ENCODE data around the gene UPF3A.

The UPF3A gene

DNA sequence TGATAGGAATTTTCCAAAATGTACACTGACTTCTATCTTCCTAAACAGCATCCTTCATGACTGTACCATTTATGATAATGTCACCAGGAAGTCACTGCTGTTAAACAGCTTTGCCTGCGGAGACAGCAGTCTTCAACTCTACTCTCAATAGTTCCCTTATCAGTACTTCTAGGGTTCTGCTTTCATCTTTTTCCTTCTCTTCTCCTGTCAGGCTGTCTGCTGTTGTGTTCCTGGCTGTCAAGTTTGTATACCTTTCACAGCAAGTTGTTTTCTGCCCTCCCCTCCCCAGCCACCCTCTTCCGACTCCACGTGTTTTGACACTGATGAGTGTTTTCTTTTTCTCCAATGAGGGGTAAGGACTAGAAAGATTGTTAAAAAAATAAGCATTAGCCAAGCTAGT is 2.2 kb downstream of the UPF3A start:
- H3K4me1 ChIP-seq (ENCODE audit: control insufficient read depth, insufficient read depth, low read length) = no peaks in the 10 kb centered on the region
- TF ChIP-seq, protein P1, sequence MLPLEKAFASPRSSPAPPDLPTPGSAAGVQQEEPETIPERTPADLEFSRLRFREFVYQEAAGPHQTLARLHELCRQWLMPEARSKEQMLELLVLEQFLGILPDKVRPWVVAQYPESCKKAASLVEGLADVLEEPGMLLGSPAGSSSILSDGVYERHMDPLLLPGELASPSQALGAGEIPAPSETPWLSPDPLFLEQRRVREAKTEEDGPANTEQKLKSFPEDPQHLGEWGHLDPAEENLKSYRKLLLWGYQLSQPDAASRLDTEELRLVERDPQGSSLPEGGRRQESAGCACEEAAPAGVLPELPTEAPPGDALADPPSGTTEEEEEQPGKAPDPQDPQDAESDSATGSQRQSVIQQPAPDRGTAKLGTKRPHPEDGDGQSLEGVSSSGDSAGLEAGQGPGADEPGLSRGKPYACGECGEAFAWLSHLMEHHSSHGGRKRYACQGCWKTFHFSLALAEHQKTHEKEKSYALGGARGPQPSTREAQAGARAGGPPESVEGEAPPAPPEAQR (tag by site-specific recombination; IDR thresholded peaks at IDR 0.05) = no peak
- TF ChIP-seq, protein P2, sequence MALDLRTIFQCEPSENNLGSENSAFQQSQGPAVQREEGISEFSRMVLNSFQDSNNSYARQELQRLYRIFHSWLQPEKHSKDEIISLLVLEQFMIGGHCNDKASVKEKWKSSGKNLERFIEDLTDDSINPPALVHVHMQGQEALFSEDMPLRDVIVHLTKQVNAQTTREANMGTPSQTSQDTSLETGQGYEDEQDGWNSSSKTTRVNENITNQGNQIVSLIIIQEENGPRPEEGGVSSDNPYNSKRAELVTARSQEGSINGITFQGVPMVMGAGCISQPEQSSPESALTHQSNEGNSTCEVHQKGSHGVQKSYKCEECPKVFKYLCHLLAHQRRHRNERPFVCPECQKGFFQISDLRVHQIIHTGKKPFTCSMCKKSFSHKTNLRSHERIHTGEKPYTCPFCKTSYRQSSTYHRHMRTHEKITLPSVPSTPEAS (tag by site-specific recombination; IDR thresholded peaks at IDR 0.05) = no peak
- no peak for TF ChIP-seq ZNF843 (tag by site-specific recombination; IDR thresholded peaks at IDR 0.05)
- TF ChIP-seq OSR2 (tag by site-specific recombination; IDR thresholded peaks at IDR 0.05) = no peak
- TF ChIP-seq BCL11B (tag by site-specific recombination; IDR thresholded peaks at IDR 0.05; ENCODE audit: low read depth) = no peak
- no peak for TF ChIP-seq ZNF830 (tag by site-specific recombination; IDR thresholded peaks at IDR 0.05; ENCODE audit: low read depth)
- TF ChIP-seq, protein P3, sequence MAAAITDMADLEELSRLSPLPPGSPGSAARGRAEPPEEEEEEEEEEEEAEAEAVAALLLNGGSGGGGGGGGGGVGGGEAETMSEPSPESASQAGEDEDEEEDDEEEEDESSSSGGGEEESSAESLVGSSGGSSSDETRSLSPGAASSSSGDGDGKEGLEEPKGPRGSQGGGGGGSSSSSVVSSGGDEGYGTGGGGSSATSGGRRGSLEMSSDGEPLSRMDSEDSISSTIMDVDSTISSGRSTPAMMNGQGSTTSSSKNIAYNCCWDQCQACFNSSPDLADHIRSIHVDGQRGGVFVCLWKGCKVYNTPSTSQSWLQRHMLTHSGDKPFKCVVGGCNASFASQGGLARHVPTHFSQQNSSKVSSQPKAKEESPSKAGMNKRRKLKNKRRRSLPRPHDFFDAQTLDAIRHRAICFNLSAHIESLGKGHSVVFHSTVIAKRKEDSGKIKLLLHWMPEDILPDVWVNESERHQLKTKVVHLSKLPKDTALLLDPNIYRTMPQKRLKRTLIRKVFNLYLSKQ (tag by site-specific recombination; IDR thresholded peaks at IDR 0.05; ENCODE audit: borderline replicate concordance) = no peak
- TF ChIP-seq, protein P4, sequence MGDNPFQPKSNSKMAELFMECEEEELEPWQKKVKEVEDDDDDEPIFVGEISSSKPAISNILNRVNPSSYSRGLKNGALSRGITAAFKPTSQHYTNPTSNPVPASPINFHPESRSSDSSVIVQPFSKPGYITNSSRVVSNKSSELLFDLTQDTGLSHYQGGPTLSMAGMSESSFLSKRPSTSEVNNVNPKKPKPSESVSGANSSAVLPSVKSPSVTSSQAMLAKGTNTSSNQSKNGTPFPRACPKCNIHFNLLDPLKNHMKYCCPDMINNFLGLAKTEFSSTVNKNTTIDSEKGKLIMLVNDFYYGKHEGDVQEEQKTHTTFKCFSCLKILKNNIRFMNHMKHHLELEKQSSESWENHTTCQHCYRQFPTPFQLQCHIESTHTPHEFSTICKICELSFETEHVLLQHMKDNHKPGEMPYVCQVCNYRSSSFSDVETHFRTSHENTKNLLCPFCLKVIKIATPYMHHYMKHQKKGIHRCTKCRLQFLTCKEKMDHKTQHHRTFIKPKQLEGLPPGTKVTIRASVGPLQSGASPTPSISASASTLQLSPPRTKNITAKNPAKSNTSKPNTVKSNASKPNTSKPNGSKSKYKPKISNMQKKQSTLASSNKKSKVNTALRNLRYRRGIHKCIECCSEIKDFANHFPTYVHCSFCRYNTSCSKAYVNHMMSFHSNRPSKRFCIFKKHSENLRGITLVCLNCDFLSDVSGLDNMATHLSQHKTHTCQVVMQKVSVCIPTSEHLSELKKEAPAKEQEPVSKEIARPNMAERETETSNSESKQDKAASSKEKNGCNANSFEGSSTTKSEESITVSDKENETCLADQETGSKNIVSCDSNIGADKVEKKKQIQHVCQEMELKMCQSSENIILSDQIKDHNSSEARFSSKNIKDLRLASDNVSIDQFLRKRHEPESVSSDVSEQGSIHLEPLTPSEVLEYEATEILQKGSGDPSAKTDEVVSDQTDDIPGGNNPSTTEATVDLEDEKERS (tag by site-specific recombination; IDR thresholded peaks at IDR 0.05) = no peak
- TF ChIP-seq SALL2 (tag by site-specific recombination; IDR thresholded peaks at IDR 0.05; ENCODE audit: borderline replicate concordance) = no peak
- TF ChIP-seq ZIC2 (tag by site-specific recombination; IDR thresholded peaks at IDR 0.05) = peak; percentile 34; the same call in 1 of the 2 replicates
- TF ChIP-seq, protein P5, sequence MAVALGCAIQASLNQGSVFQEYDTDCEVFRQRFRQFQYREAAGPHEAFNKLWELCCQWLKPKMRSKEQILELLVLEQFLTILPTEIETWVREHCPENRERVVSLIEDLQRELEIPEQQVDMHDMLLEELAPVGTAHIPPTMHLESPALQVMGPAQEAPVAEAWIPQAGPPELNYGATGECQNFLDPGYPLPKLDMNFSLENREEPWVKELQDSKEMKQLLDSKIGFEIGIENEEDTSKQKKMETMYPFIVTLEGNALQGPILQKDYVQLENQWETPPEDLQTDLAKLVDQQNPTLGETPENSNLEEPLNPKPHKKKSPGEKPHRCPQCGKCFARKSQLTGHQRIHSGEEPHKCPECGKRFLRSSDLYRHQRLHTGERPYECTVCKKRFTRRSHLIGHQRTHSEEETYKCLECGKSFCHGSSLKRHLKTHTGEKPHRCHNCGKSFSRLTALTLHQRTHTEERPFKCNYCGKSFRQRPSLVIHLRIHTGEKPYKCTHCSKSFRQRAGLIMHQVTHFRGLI (tag by site-specific recombination; IDR thresholded peaks at IDR 0.05) = no peak
- TF ChIP-seq ZNF16 (tag by site-specific recombination; IDR thresholded peaks at IDR 0.05; ENCODE audit: low read depth) = no peak
- peak; percentile 79 for TF ChIP-seq PRDM1 (tag by site-specific recombination; IDR thresholded peaks at IDR 0.05)
- TF ChIP-seq, protein P6, sequence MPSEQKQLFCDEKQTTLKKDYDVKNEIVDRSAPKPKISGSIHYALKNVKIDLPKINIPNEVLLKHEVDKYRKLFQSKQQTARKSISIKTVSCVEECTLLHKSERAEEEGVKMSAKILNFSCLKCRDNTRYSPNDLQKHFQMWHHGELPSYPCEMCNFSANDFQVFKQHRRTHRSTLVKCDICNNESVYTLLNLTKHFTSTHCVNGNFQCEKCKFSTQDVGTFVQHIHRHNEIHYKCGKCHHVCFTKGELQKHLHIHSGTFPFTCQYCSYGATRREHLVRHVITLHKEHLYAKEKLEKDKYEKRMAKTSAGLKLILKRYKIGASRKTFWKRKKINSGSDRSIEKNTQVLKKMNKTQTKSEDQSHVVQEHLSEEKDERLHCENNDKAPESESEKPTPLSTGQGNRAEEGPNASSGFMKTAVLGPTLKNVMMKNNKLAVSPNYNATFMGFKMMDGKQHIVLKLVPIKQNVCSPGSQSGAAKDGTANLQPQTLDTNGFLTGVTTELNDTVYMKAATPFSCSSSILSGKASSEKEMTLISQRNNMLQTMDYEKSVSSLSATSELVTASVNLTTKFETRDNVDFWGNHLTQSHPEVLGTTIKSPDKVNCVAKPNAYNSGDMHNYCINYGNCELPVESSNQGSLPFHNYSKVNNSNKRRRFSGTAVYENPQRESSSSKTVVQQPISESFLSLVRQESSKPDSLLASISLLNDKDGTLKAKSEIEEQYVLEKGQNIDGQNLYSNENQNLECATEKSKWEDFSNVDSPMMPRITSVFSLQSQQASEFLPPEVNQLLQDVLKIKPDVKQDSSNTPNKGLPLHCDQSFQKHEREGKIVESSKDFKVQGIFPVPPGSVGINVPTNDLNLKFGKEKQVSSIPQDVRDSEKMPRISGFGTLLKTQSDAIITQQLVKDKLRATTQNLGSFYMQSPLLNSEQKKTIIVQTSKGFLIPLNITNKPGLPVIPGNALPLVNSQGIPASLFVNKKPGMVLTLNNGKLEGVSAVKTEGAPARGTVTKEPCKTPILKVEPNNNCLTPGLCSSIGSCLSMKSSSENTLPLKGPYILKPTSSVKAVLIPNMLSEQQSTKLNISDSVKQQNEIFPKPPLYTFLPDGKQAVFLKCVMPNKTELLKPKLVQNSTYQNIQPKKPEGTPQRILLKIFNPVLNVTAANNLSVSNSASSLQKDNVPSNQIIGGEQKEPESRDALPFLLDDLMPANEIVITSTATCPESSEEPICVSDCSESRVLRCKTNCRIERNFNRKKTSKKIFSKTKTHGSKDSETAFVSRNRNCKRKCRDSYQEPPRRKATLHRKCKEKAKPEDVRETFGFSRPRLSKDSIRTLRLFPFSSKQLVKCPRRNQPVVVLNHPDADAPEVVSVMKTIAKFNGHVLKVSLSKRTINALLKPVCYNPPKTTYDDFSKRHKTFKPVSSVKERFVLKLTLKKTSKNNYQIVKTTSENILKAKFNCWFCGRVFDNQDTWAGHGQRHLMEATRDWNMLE (tag by site-specific recombination; conservative IDR thresholded peaks at IDR 0.05; ENCODE audit: low read depth) = no peak
- no peak for TF ChIP-seq ZNF133 (tag by site-specific recombination; IDR thresholded peaks at IDR 0.05)
- TF ChIP-seq, protein P7, sequence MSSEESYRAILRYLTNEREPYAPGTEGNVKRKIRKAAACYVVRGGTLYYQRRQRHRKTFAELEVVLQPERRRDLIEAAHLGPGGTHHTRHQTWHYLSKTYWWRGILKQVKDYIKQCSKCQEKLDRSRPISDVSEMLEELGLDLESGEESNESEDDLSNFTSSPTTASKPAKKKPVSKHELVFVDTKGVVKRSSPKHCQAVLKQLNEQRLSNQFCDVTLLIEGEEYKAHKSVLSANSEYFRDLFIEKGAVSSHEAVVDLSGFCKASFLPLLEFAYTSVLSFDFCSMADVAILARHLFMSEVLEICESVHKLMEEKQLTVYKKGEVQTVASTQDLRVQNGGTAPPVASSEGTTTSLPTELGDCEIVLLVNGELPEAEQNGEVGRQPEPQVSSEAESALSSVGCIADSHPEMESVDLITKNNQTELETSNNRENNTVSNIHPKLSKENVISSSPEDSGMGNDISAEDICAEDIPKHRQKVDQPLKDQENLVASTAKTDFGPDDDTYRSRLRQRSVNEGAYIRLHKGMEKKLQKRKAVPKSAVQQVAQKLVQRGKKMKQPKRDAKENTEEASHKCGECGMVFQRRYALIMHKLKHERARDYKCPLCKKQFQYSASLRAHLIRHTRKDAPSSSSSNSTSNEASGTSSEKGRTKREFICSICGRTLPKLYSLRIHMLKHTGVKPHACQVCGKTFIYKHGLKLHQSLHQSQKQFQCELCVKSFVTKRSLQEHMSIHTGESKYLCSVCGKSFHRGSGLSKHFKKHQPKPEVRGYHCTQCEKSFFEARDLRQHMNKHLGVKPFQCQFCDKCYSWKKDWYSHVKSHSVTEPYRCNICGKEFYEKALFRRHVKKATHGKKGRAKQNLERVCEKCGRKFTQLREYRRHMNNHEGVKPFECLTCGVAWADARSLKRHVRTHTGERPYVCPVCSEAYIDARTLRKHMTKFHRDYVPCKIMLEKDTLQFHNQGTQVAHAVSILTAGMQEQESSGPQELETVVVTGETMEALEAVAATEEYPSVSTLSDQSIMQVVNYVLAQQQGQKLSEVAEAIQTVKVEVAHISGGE (tag by site-specific recombination; conservative IDR thresholded peaks at IDR 0.05; ENCODE audit: low read depth) = no peak
- no peak for TF ChIP-seq ZNF707 (tag by site-specific recombination; IDR thresholded peaks at IDR 0.05)
- H3K27ac ChIP-seq (ENCODE audit: extremely low read depth, low read depth, low read length) = no peak overlapping the region
- H3K4me3 ChIP-seq (ENCODE audit: low read depth, low read length) = no peak overlapping the region
- POLR2A ChIA-PET = no interaction called here
- CTCF ChIA-PET = no interaction called here
- H3K36me3 ChIP-seq (ENCODE audit: control insufficient read depth in 2 of 2, insufficient read depth in 1 of 2, low read length in 2 of 2) = peaks cover 10 to 38% of the 10 kb centered on the region in 2 experiments; a peak in 2 of 3 replicates
- no peaks in the 10 kb centered on the region for H3K9me3 ChIP-seq (ENCODE audit: control insufficient read depth, insufficient read depth, low read depth, low read length)
